DOHH2 (cell line): ENCODE data around the gene KCNMB3.

Experiments
- CTCF ChIP-seq: fragments of 200-600 bp; sonication (generic); IDR thresholded peaks from one replicate; pipeline ENCODE4 v1.5.1; 2014; ENCODE audit warnings: antibody characterized with exemption, mild to moderate bottlenecking, low read depth, low read length; ENCODE audit not compliant: poor library complexity, severe bottlenecking
- EZH2phosphoT487 ChIP-seq: fragments of 200-600 bp; sonication (generic); IDR thresholded peaks from 2 replicates; pipeline ENCODE4 v1.6.1; 2017; ENCODE audit warnings: borderline replicate concordance, mild to moderate bottlenecking, antibody characterized with exemption, low read length, moderate library complexity, mixed read lengths

DNA sequence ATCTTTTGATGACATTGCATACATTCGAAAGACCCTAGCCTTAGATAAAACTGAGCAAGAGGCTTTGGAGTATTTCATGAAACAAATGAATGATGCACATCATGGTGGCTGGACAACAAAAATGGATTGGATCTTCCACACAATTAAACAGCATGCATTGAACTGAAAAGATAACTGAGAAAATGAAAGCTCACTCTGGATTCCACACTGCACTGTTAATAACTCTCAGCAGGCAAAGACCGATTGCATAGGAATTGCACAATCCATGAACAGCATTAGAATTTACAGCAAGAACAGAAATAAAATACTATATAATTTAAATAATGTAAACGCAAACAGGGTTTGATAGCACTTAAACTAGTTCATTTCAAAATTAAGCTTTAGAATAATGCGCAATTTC is 16.7 kb downstream of the KCNMB3 start:
- TF ChIP-seq CTCF: no peak
- no peak for TF ChIP-seq EZH2phosphoT487
